AG08395 (cell line): ENCODE results near the gene STXBP3.

Source experiments
- DNase-seq: peaks from one replicate; pipeline ENCODE4 v3.0.0; 2012; ENCODE audit warnings: mixed read lengths, low spot score

Gene STXBP3

DNA sequence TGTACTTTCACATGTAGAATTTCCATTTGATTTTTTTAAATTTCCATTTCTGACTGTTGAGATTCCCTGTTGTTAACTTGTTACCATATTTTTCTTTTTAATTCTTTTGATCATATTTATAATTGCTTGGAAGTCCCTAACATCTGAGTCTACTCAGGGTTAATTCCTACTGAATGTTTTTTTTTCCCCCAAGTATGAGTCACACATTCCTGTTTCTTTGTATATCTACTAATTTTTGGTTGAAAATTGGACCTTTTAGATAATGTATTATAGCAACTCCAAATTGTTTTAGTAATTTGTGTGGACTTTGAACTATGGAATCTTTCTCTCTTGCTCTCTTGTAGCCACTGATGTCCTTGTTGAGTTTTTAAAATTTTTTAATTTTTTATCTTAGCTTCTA, 54.6 kb downstream of the STXBP3 start:
- peak; percentile 18 for DNase-seq

- no peak for DNase-seq
Observed at GRCh38 chr1:108803548-108803947, 57.1 kb downstream of the STXBP3 start.

DNA sequence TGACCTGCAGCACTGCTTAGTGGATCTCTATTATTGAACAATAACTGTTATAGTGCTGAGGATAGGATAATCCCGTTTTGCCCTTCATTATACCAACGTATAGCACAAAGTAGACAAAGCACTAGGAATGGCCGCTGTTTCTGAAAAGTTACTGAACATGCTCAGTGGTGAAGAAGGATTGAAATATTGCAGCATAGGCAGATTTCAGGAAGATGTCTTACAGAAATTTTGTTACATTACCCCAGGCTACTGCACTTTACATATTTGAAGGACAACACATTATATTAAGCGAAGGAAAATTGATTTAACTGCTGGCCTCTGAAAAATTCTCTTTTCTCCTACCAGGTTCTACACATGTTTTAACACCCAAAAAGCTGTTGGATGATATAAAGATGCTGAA, 62.0 kb downstream of the STXBP3 start:
- DNase-seq: no peak

GRCh38 chr1:108811611-108812010, 65.1 kb downstream of the STXBP3 start:
- DNase-seq: no peak

- no peak for DNase-seq
Observed at GRCh38 chr1:108813326-108813725, 66.9 kb downstream of the STXBP3 start.

- peak; percentile 28 for DNase-seq
Observed at GRCh38 chr1:108814343-108815125, 68.1 kb downstream of the STXBP3 start.

DNA sequence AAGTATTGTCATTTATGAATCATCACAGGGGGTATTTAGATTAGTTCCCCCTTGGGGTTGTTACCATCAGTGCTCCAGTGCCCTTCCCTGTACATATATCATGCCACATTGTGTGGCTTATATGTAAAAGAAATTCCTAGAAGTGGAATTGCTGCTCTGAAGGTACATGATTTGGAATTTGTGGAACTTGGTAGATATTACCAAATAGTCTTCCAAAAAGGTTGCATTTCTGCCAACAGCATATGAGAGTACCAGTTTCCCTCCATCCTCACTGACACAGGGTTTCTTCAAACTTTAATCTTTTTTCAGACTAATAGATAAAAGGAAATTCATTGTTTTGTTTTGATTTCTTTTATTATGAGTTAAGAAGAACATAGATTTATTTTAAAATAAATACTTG, 69.1 kb downstream of the STXBP3 start:
- no peak for DNase-seq

GRCh38 chr1:108816049-108816893, 69.8 kb downstream of the STXBP3 start:
- peak; percentile 88 for DNase-seq

GRCh38 chr1:108817016-108817415, 70.5 kb downstream of the STXBP3 start:
- peak; percentile 75 for DNase-seq

DNA sequence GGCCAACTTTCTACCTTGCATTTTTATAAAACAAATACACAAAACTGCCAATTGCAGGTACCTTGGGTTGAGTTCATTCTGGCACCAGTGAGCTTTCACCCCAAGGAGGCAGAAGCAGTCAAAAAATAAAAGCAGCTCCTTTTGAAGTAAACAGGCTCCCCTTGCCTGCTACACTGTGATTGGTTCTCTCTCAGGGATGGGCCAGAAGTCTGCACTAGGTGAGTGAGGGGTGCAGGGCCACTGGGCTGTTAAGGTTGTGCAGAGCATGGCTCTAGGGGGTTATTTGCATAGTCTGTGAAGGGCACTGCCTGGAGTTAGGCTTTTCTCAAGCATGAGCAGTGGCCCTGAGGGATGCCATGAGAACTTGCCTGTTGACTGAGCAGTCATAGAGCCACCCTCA, 71.3 kb downstream of the STXBP3 start:
- no peak for DNase-seq

GRCh38 chr1:108819878-108820277, 73.4 kb downstream of the STXBP3 start:
- DNase-seq: peak; percentile 4

DNA sequence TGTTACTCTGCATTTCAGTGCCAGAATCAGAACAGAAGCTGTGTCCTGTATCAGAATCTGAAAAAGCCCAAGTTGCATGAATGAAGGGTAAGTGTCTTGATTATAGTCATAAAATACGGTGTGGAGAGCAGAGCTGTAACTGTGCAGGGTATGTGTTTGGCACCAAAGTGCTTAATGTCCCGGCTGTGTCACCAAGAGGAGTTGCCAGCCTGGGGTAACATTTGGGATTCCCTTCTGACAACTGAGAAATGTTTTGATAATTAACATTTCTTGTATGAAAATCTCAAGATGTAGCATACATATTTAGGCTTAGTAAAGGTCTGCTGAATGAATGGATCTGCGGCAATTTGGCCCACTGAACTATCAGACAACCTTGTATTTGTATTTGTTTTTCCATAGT, 77.2 kb downstream of the STXBP3 start:
- no peak for DNase-seq

DNA sequence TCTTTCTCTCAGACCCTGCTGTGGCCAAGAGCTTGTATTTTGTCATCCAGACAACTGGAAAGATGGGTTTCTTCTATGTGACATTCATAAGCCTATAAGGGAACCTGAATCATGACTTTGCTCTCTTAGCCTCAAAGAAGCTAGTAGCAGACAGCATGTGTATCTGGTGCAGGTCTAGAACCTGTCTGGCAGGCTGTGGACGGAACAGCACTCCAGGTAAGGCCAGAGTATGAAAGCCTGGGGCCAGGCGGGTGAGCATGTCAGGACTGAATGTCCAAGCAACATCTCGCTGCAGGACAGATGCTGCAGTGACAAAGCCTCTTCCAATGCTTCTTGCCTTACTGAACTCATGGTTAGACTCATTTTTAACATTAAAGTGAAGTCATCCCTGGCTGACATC, 77.6 kb downstream of the STXBP3 start:
- DNase-seq: no peak

DNA sequence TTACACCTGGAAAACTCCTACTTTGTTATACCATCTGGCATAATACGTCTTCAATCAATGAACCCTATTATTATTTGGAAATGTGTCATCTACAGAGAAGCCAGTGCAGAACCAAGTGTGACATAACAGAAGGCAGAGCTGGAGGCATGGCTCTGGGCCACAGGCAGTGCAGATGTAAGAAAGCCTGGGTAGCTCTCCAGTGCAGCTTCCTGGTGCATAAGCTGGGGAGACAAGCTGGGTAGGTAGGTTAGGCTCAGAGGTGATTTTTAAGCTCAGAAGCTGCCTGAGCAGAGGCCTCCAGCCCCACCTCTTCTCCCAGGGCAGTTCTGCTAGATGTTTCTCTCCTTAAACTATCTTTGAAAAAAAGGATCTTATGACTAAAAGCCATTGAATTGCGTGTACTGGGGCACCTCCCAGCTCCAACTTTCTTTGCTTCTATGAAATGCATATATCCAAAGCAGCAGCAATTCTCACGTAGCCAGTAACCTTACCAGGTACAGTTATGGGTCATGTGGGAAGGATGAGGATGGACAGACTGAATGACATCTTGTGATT, 79.7 kb downstream of the STXBP3 start:
- DNase-seq: no peak

DNA sequence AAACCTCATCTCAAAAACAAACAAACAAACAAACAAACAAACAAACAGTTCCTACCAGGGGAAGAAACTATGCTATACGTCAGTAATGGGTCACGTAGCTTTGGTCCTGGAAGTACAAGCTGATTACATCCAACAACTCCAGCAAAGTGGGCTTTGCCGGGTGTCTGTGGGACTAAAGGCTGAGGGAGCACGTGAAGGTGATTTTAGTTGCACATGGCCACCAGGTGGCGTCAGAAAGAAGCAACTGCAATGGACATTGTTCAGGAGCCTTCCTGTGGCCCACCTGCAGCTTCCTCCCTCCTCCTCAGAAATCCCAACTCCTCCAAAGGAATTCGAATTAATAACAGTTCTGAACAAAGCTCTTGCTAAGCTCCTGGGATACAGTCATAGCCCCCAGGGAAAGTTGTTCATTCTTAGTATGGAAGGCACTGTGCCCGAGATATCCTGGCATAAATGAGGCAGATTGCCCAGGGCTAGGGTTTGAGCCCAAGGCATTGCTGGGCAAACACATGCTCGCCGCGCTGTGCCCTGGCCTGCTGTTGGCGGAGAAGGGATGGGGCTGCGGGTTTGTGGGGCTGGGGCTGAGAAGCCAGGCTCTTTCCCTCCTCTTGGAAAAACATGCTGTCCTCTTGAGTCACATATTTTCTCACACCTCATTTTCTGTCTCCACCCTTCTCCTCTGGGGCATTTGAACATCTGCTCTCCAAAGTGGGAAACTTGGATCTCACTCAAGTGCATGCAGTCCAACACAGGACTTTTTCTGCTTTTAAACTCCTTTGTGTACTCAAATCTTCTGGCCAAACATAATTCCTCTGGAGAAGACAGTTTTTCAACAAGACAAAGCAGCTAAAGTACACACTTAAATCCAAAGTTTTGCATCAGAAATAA, 81.8 kb downstream of the STXBP3 start:
- DNase-seq: peak; percentile 75

DNA sequence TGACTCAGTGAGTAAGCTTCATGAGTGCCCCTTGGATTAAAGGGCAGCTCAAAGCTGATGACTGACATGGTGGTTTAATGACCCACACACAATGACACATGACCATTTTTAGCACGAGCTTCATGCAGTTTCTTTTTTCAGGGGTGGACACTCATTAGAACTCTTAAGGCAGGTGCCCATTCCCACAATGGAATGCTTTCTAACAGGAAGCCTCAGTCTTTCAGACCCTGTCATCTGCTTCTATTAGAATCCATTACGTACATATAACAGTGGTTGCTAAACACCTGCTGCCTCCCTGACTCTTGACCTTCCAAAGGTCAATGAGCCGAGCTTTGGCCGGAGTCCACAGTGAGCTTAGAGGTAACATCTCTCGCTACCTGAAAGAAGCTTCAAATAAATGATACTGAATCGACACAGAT, 83.0 kb downstream of the STXBP3 start:
- DNase-seq: no peak

- DNase-seq: peak; percentile 94
Observed at GRCh38 chr1:108830119-108831008, 83.9 kb downstream of the STXBP3 start.

- peak; percentile 56 for DNase-seq
Observed at GRCh38 chr1:108831225-108831624, 84.8 kb downstream of the STXBP3 start.

- DNase-seq: no peak
Observed at GRCh38 chr1:108832929-108833328, 86.5 kb downstream of the STXBP3 start.

- DNase-seq: no peak
Observed at GRCh38 chr1:108841703-108842102, 95.2 kb downstream of the STXBP3 start.
